ENCODE results near the gene PRM3.

DNA sequence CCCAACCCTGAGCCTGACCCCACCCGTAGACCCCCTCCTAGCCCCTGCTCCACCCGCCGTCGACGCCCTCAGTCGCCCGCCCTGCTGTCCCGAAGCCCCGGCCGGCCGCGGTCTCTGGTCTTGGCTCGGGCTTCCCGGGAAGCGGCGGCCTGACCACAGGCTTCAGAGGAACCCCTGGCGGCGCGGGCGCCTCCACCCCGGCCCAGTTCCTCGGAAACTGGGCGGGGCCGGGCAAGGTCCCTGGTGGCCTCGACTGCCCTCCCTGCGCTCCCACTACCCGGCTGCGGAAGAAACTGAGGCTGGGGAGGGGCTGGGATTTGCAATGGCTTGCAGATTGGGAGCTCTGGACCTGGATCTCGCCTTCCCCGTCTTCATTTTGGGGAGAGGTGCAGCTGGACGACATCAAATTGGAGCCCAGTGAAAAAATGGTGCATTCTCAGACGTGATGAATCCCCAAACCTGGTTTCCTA lies 16.7 kb downstream of the PRM3 start:
- TF ChIP-seq NFIC (IDR thresholded peaks at IDR 0.05) (no peak), MAX (IDR thresholded peaks at IDR 0.05) (no peak; the same call in 1 of the 2 replicates), TAF1 (IDR thresholded peaks at IDR 0.05; ENCODE audit: low read depth) (no peak), RAD21 (IDR thresholded peaks at IDR 0.05; ENCODE audit: low read depth) (no peak), YY1 (IDR thresholded peaks at IDR 0.05; ENCODE audit: low read depth) (no peak), EP300 (IDR thresholded peaks at IDR 0.05; ENCODE audit: borderline replicate concordance) (no peak), CEBPB (IDR thresholded peaks at IDR 0.05) (no peak), FOXM1 (IDR thresholded peaks at IDR 0.05; ENCODE audit: borderline replicate concordance, low read depth) (no peak), CREB1 (IDR thresholded peaks at IDR 0.05; ENCODE audit: low read depth) (no peak), TEAD4 (IDR thresholded peaks at IDR 0.05) (no peak), TCF12 (IDR thresholded peaks at IDR 0.05; ENCODE audit: low read depth) (no peak), EGR1 (IDR thresholded peaks at IDR 0.05) (no peak)
- TF ChIP-seq, protein P1, sequence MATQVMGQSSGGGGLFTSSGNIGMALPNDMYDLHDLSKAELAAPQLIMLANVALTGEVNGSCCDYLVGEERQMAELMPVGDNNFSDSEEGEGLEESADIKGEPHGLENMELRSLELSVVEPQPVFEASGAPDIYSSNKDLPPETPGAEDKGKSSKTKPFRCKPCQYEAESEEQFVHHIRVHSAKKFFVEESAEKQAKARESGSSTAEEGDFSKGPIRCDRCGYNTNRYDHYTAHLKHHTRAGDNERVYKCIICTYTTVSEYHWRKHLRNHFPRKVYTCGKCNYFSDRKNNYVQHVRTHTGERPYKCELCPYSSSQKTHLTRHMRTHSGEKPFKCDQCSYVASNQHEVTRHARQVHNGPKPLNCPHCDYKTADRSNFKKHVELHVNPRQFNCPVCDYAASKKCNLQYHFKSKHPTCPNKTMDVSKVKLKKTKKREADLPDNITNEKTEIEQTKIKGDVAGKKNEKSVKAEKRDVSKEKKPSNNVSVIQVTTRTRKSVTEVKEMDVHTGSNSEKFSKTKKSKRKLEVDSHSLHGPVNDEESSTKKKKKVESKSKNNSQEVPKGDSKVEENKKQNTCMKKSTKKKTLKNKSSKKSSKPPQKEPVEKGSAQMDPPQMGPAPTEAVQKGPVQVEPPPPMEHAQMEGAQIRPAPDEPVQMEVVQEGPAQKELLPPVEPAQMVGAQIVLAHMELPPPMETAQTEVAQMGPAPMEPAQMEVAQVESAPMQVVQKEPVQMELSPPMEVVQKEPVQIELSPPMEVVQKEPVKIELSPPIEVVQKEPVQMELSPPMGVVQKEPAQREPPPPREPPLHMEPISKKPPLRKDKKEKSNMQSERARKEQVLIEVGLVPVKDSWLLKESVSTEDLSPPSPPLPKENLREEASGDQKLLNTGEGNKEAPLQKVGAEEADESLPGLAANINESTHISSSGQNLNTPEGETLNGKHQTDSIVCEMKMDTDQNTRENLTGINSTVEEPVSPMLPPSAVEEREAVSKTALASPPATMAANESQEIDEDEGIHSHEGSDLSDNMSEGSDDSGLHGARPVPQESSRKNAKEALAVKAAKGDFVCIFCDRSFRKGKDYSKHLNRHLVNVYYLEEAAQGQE (IDR thresholded peaks at IDR 0.05; ENCODE audit: low read depth) = no peak

Measured in Ishikawa (cell line).